ENCODE measurements around the gene ARHGAP9. TPM values are rescaled to one million over a fixed set of nuclear protein-coding genes. Genes with fewer than 3 reads are reported as not detected.

Gene ARHGAP9
- total and polyA plus RNA-seq, 2 donors from 2014 or later, result 3.8 to 18.1 TPM

- TF ChIP-seq CTCF (IDR thresholded peaks at IDR 0.05; ENCODE audit: borderline replicate concordance, extremely low read depth, insufficient read depth), result no peak
- H3K9me3 ChIP-seq (ENCODE audit: control insufficient read depth in 2 of 3, insufficient read depth in 1 of 3, low read length in 3 of 3), result no peaks in the 10 kb centered on the region
- intact Hi-C loops (cut with DNase I), result loop anchor here (10.0 kb wide), 1 partner anchor 188 kb away; no protein-coding TSS in a partner anchor
- DNase-seq (no peak), FAIRE-seq (no peak)
- H3K9ac ChIP-seq (ENCODE audit: low read length in 3 of 3), result no peak overlapping the region
- H3K27me3 ChIP-seq (ENCODE audit: control insufficient read depth, insufficient read depth, low read length), result no peaks in the 10 kb centered on the region
- no peaks in the 10 kb centered on the region for H3K36me3 ChIP-seq (ENCODE audit: control insufficient read depth in 2 of 3, insufficient read depth in 3 of 3, low read length in 3 of 3)
- H3K4me3 ChIP-seq (ENCODE audit: low read length in 3 of 3), result no peak overlapping the region
- no peak overlapping the region for H3K27ac ChIP-seq (ENCODE audit: low read depth in 2 of 2, low read length in 2 of 2)
- peaks cover 0 to 5% (median 3%) of the 10 kb centered on the region in 3 donors for H3K4me1 ChIP-seq (ENCODE audit: control insufficient read depth in 2 of 3, insufficient read depth in 2 of 3, low read depth in 1 of 3, low read length in 3 of 3)
These were observed 27.3 kb downstream of the ARHGAP9 start for GRCh38 chr12:57452181-57452936.

- Histone ChIP-seq H3K36me3 (ENCODE audit: control insufficient read depth in 2 of 3, insufficient read depth in 3 of 3, low read length in 3 of 3) (no peaks in the 10 kb centered on the region), H3K4me1 (ENCODE audit: control insufficient read depth in 2 of 3, insufficient read depth in 2 of 3, low read depth in 1 of 3, low read length in 3 of 3) (peaks cover 0 to 4% (median 3%) of the 10 kb centered on the region in 3 donors), H3K27ac (ENCODE audit: low read depth in 2 of 2, low read length in 2 of 2) (no peak overlapping the region), H3K4me3 (ENCODE audit: low read length in 3 of 3) (no peak overlapping the region), H3K9ac (ENCODE audit: low read length in 3 of 3) (no peak overlapping the region), H3K9me3 (ENCODE audit: control insufficient read depth in 2 of 3, insufficient read depth in 1 of 3, low read length in 3 of 3) (no peaks in the 10 kb centered on the region), H3K27me3 (ENCODE audit: control insufficient read depth, insufficient read depth, low read length) (no peaks in the 10 kb centered on the region)
- TF ChIP-seq CTCF (IDR thresholded peaks at IDR 0.05; ENCODE audit: borderline replicate concordance, extremely low read depth, insufficient read depth), result no peak
- DNase-seq (no peak), FAIRE-seq (no peak)
- intact Hi-C loops (cut with DNase I), result loop anchor here (10.0 kb wide), 1 partner anchor 187 kb away; no protein-coding TSS in a partner anchor
These were observed 28.4 kb downstream of the ARHGAP9 start for GRCh38 chr12:57451233-57451778.

- H3K4me1 ChIP-seq (ENCODE audit: control insufficient read depth in 2 of 3, insufficient read depth in 2 of 3, low read depth in 1 of 3, low read length in 3 of 3), result peaks cover 0 to 3% (median 0%) of the 10 kb centered on the region in 3 donors
- no peaks in the 10 kb centered on the region for H3K9me3 ChIP-seq (ENCODE audit: control insufficient read depth in 2 of 3, insufficient read depth in 1 of 3, low read length in 3 of 3)
- DNase-seq (no peak), FAIRE-seq (no peak)
- no peak overlapping the region for H3K4me3 ChIP-seq (ENCODE audit: low read length in 3 of 3)
- TF ChIP-seq CTCF (IDR thresholded peaks at IDR 0.05; ENCODE audit: borderline replicate concordance, extremely low read depth, insufficient read depth), result no peak
- H3K27ac ChIP-seq (ENCODE audit: low read depth in 2 of 2, low read length in 2 of 2), result no peak overlapping the region
- intact Hi-C loops (cut with DNase I), result loop anchor here (10.0 kb wide), 1 partner anchor 185 kb away; no protein-coding TSS in a partner anchor
- no peaks in the 10 kb centered on the region for H3K27me3 ChIP-seq (ENCODE audit: control insufficient read depth, insufficient read depth, low read length)
- H3K9ac ChIP-seq (ENCODE audit: low read length in 3 of 3), result no peak overlapping the region
- no peaks in the 10 kb centered on the region for H3K36me3 ChIP-seq (ENCODE audit: control insufficient read depth in 2 of 3, insufficient read depth in 3 of 3, low read length in 3 of 3)
These were observed 29.6 kb downstream of the ARHGAP9 start for GRCh38 chr12:57450057-57450456.
